HepG2 (cell line): Measurements from ENCODE around the gene TNP2. TPM values are rescaled to one million over a fixed set of nuclear protein-coding genes. Genes with fewer than 3 reads are reported as not detected.

Experiments used
- BCL6 ChIP-seq: IDR thresholded peaks from 2 replicates; pipeline ENCODE4 v1.6.1; 2016; ENCODE audit warnings: missing genetic modification reagents, missing compliant biosample characterization
- FOXA1 ChIP-seq, 2 experiments: fragments of 450-650 bp in 1 of 2; sonication (generic) in 1 of 2; formaldehyde crosslinking in 1 of 2; IDR thresholded peaks; 2 replicates each; pipeline versions ENCODE4 v1.4.0 to v1.6.1; 2016 to 2020; ENCODE audit warnings: missing genetic modification reagents in 1 of 2
- IKZF1 ChIP-seq: fragments of 450-650 bp; IDR thresholded peaks from 2 replicates; pipeline ENCODE4 v1.7.1; 2016
- JARID2 ChIP-seq: sonication (generic); formaldehyde crosslinking; IDR thresholded peaks from 2 replicates; pipeline ENCODE4 v1.8.1; 2023; ENCODE audit warnings: missing genetic modification reagents, inconsistent platforms; ENCODE audit not compliant: insufficient replicate concordance
- KDM3A ChIP-seq: IDR thresholded peaks from 2 replicates; pipeline ENCODE4 v1.6.1; 2018; ENCODE audit warnings: low read depth, missing compliant biosample characterization
- NR2F1 ChIP-seq, 2 experiments: fragments of 450-650 bp in 1 of 2; formaldehyde crosslinking in 1 of 2; IDR thresholded peaks; 2 replicates each; pipeline versions ENCODE4 v1.5.0 to v1.6.1; 2016 to 2020; ENCODE audit warnings: mild to moderate bottlenecking in 1 of 2, missing compliant biosample characterization in 1 of 2, missing genetic modification reagents in 1 of 2, moderate library complexity in 1 of 2
- PHB2 ChIP-seq: fragments of 450-650 bp; IDR thresholded peaks from 2 replicates; pipeline ENCODE4 v1.6.1; 2018; ENCODE audit not compliant: partially characterized antibody
- POLR2A ChIP-seq, 2 experiments: IDR thresholded peaks; 2 replicates each; pipeline ENCODE4 v1.6.1; 2011; ENCODE audit warnings: low read depth in 2 of 2, low read length in 2 of 2, mild to moderate bottlenecking in 1 of 2, moderate library complexity in 1 of 2; ENCODE audit not compliant: insufficient read depth in 1 of 2
- POLR2G ChIP-seq: fragments of 200-400 bp; formaldehyde crosslinking; IDR thresholded peaks from 2 replicates; pipeline ENCODE4 v1.6.1; 2018; ENCODE audit warnings: mild to moderate bottlenecking, low read depth, low read length, moderate library complexity
- SIX1 ChIP-seq: sonication (generic); formaldehyde crosslinking; IDR thresholded peaks from 2 replicates; pipeline ENCODE4 v1.4.0; 2020; ENCODE audit warnings: missing genetic modification reagents, borderline replicate concordance
- TAF15 ChIP-seq: fragments of 200-400 bp; formaldehyde crosslinking; IDR thresholded peaks from one replicate; pipeline ENCODE4 v1.6.1; 2018; ENCODE audit warnings: mild to moderate bottlenecking, low read depth, low read length; ENCODE audit not compliant: poor library complexity, severe bottlenecking
- TRAFD1 ChIP-seq: sonication (generic); formaldehyde crosslinking; IDR thresholded peaks from 2 replicates; pipeline ENCODE4 v1.5.1; 2020; ENCODE audit warnings: missing genetic modification reagents, mild to moderate bottlenecking, borderline replicate concordance
- ZMYM3 ChIP-seq: sonication (generic); formaldehyde crosslinking; IDR thresholded peaks from 2 replicates; pipeline ENCODE4 v1.5.1; 2020; ENCODE audit warnings: mild to moderate bottlenecking, missing genetic modification reagents
- ZNF337 ChIP-seq: sonication (generic); formaldehyde crosslinking; IDR thresholded peaks from 2 replicates; pipeline ENCODE4 v1.5.1; 2020; ENCODE audit warnings: missing genetic modification reagents, low read depth, mild to moderate bottlenecking, borderline replicate concordance
- ZNF33B ChIP-seq: sonication (generic); formaldehyde crosslinking; IDR thresholded peaks from 2 replicates; pipeline ENCODE4 v1.5.1; 2020; ENCODE audit warnings: mild to moderate bottlenecking, missing genetic modification reagents
- ZNF430 ChIP-seq: sonication (generic); formaldehyde crosslinking; IDR thresholded peaks from 2 replicates; pipeline ENCODE4 v1.9.0; 2021; ENCODE audit warnings: mild to moderate bottlenecking, missing genetic modification reagents
- ZNF501 ChIP-seq: sonication (generic); formaldehyde crosslinking; IDR thresholded peaks from 2 replicates; pipeline ENCODE4 v1.5.1; 2020; ENCODE audit warnings: mild to moderate bottlenecking, moderate library complexity, missing genetic modification reagents
- ZNF512 ChIP-seq: sonication (generic); formaldehyde crosslinking; IDR thresholded peaks from 2 replicates; pipeline ENCODE4 v1.4.0; 2020; ENCODE audit warnings: mild to moderate bottlenecking, missing genetic modification reagents
- ZNF546 ChIP-seq: sonication (generic); formaldehyde crosslinking; conservative IDR thresholded peaks from 2 replicates; pipeline ENCODE4 v1.8.1; 2023; ENCODE audit warnings: mild to moderate bottlenecking, missing genetic modification reagents
- ZNF549 ChIP-seq: sonication (generic); formaldehyde crosslinking; IDR thresholded peaks from 2 replicates; pipeline ENCODE4 v1.5.0; 2020; ENCODE audit warnings: missing genetic modification reagents
- ZNF776 ChIP-seq: sonication (generic); formaldehyde crosslinking; IDR thresholded peaks from 2 replicates; pipeline ENCODE4 v1.4.0; 2020; ENCODE audit warnings: mild to moderate bottlenecking, missing genetic modification reagents
- ZNF841 ChIP-seq: sonication (generic); formaldehyde crosslinking; IDR thresholded peaks from 2 replicates; pipeline ENCODE4 v1.8.1; 2023; ENCODE audit warnings: missing genetic modification reagents, borderline replicate concordance
- polyA plus RNA-seq, 8 experiments: library from polyadenylated mRNA; depleted of rRNA in 3 of 8; stranded (reverse) in 7 of 8; unstranded in 1 of 8; fragments of >200 nt; fragmentation: Illumina TruSeq in 4 of 8; extraction: Trizol in 4 of 8; gene quantifications; 2 replicates each; pipeline versions ENCODE4 v1.2.1 to v1.2.3, GENCODE V29; 2011 to 2016; ENCODE audit warnings: low read depth in 4 of 8, missing spikeins in 1 of 8, mixed read lengths in 1 of 8; ENCODE audit not compliant: insufficient read depth in 1 of 8
- total RNA-seq, 5 experiments: library from RNA; depleted of rRNA; stranded (reverse); fragments of >200 nt; fragmentation: Illumina TruSeq; extraction: Trizol; gene quantifications; 2 replicates each; pipeline ENCODE4 v1.2.3, GENCODE V29; 2016; ENCODE audit warnings: low read depth in 1 of 5
- TF ChIP-seq, protein P1 (sequence below): sonication (generic); formaldehyde crosslinking; IDR thresholded peaks from 2 replicates; pipeline ENCODE4 v1.8.0; 2022; ENCODE audit warnings: mild to moderate bottlenecking, missing genetic modification reagents
- TF ChIP-seq, protein P2 (sequence below): sonication (generic); formaldehyde crosslinking; IDR thresholded peaks from 2 replicates; pipeline ENCODE4 v1.4.0; 2020; ENCODE audit warnings: missing genetic modification reagents

Gene TNP2
- total and polyA plus RNA-seq, 2 of the 13 experiments (the other 11 are each of a cell fraction or from before 2014, with no cell fraction given): not detected

DNA sequence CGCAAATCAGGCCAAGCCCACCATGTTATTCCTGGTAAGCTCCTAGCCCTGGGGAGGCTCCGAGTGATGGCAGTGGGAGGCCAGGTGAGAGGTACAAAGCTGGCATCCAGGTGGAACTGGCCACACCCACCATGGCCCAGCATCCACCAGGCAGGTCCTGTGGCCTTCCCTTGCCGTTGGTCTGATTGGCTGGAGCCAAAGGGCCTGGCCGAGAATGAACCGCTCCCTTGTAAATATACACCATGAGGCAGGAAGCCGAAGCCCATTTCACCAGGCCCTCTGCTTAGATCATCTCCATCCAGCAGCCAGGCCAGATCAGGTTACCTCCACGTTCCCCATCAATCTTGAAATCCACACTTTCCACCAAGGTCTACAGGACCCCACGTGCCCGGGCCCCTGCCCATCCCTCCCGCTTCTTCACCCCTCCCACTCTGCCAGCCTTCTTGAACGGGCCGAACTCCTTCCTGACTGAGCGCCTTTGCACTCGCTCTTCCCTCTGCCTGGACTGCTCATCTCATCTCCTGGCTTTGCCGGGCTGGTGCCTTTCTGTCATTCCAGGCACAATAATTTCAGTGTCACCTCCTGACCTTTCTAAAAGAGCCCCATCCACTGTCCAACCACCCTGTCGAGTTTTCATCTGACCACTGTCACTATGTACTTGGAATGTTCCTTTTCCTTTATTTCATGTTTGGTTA is 18.9 kb downstream of the TNP2 start (continued):
- TF ChIP-seq POLR2G: peak; percentile 53
- TF ChIP-seq ZNF546 (CRISPR knock-in tag): 0 out of 2 replicates have a peak, but pooled peaks have one; percentile 4
- peak in 1 of 2 experiments; percentile 15; a peak in 1 of 4 replicates for TF ChIP-seq NR2F1 (CRISPR knock-in tag; IDR thresholded peaks at IDR 0.05)
- TF ChIP-seq ZNF841: no peak
- TF ChIP-seq ZNF512 (CRISPR knock-in tag): no peak
- no peak for TF ChIP-seq ZMYM3 (CRISPR knock-in tag)
- no peak for TF ChIP-seq ZNF337 (CRISPR knock-in tag)
- no peak for TF ChIP-seq FOXA1 (IDR thresholded peaks at IDR 0.05)
- peak; percentile 38; the same call in 1 of the 2 replicates for TF ChIP-seq FOXA1 (CRISPR knock-in tag; IDR thresholded peaks at IDR 0.05)
- no peak for TF ChIP-seq ZNF776 (CRISPR knock-in tag)
- TF ChIP-seq, protein P1, sequence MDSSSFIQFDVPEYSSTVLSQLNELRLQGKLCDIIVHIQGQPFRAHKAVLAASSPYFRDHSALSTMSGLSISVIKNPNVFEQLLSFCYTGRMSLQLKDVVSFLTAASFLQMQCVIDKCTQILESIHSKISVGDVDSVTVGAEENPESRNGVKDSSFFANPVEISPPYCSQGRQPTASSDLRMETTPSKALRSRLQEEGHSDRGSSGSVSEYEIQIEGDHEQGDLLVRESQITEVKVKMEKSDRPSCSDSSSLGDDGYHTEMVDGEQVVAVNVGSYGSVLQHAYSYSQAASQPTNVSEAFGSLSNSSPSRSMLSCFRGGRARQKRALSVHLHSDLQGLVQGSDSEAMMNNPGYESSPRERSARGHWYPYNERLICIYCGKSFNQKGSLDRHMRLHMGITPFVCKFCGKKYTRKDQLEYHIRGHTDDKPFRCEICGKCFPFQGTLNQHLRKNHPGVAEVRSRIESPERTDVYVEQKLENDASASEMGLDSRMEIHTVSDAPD (CRISPR knock-in tag): no peak
- no peak for TF ChIP-seq ZNF549 (CRISPR knock-in tag)
- peak; percentile 21 for TF ChIP-seq JARID2 (CRISPR knock-in tag)
- no peak for TF ChIP-seq PHB2
- 0 out of 2 replicates have a peak, but pooled peaks have one; percentile 55 for TF ChIP-seq ZNF33B (CRISPR knock-in tag)
- TF ChIP-seq ZNF430 (CRISPR knock-in tag): no peak
- peak in 1 of 2 experiments; percentile 51; a peak in 1 of 4 replicates for TF ChIP-seq POLR2A (IDR thresholded peaks at IDR 0.05; ENCODE audit: insufficient read depth in 1 of 2, low read depth in 2 of 2, low read length in 2 of 2)
- no peak for TF ChIP-seq BCL6
- TF ChIP-seq TAF15: no peak
- no peak for TF ChIP-seq IKZF1
- 0 out of 2 replicates have a peak, but pooled peaks have one; percentile 37 for TF ChIP-seq TRAFD1
- TF ChIP-seq KDM3A (CRISPR knock-in tag): 0 out of 2 replicates have a peak, but pooled peaks have one; percentile 28
- TF ChIP-seq, protein P2, sequence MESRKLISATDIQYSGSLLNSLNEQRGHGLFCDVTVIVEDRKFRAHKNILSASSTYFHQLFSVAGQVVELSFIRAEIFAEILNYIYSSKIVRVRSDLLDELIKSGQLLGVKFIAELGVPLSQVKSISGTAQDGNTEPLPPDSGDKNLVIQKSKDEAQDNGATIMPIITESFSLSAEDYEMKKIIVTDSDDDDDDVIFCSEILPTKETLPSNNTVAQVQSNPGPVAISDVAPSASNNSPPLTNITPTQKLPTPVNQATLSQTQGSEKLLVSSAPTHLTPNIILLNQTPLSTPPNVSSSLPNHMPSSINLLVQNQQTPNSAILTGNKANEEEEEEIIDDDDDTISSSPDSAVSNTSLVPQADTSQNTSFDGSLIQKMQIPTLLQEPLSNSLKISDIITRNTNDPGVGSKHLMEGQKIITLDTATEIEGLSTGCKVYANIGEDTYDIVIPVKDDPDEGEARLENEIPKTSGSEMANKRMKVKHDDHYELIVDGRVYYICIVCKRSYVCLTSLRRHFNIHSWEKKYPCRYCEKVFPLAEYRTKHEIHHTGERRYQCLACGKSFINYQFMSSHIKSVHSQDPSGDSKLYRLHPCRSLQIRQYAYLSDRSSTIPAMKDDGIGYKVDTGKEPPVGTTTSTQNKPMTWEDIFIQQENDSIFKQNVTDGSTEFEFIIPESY: no peak; the same call in 1 of the 2 replicates
- peak; percentile 23; the same call in 1 of the 2 replicates for TF ChIP-seq ZNF501
- TF ChIP-seq SIX1 (CRISPR knock-in tag): peak; percentile 84; the same call in 1 of the 2 replicates
